H9 (cell line): ENCODE data around the gene IGDCC3. TPM values are rescaled to one million over a fixed set of nuclear protein-coding genes. Genes with fewer than 3 reads are reported as not detected.

Experiments used
- DNase-seq: peaks from one replicate; pipeline ENCODE4 v3.0.0-alpha.2; 2017
- H2AFZ ChIP-seq: one replicate; pipeline ENCODE4 v1.6.1; 2013; ENCODE audit warnings: mild to moderate bottlenecking, low read length, control low read depth, moderate library complexity
- H2AK5ac ChIP-seq: 2 replicates; pipeline ENCODE4 v1.6.1; 2013; ENCODE audit warnings: low read length, control low read depth, mixed read lengths; ENCODE audit not compliant: insufficient read length
- H2BK120ac ChIP-seq: one replicate; pipeline ENCODE4 v1.6.1; 2013; ENCODE audit warnings: low read depth, mild to moderate bottlenecking, low read length, control low read depth, inconsistent platforms; ENCODE audit not compliant: poor library complexity, severe bottlenecking
- H2BK12ac ChIP-seq: 2 replicates; pipeline ENCODE4 v1.6.1; 2013; ENCODE audit warnings: low read length, control low read depth, mixed read lengths, low read depth; ENCODE audit not compliant: insufficient read length
- H2BK15ac ChIP-seq: 2 replicates; pipeline ENCODE4 v1.6.1; 2013; ENCODE audit warnings: low read depth, low read length, control low read depth
- H2BK20ac ChIP-seq: one replicate; pipeline ENCODE4 v1.6.1; 2013; ENCODE audit warnings: low read depth, mild to moderate bottlenecking, low read length, control low read depth, inconsistent platforms; ENCODE audit not compliant: poor library complexity, severe bottlenecking
- H2BK5ac ChIP-seq: 2 replicates; pipeline ENCODE4 v1.6.1; 2013; ENCODE audit warnings: low read length, control low read depth, mixed read lengths; ENCODE audit not compliant: insufficient read length
- H3K14ac ChIP-seq: 2 replicates; pipeline ENCODE4 v1.6.1; 2013; ENCODE audit warnings: low read length, control low read depth; ENCODE audit not compliant: insufficient read depth
- H3K18ac ChIP-seq: 2 replicates; pipeline ENCODE4 v1.6.1; 2013; ENCODE audit warnings: low read depth, mild to moderate bottlenecking, mixed read lengths, low read length, control low read depth; ENCODE audit not compliant: insufficient read length
- H3K23ac ChIP-seq: 2 replicates; pipeline ENCODE4 v1.6.1; 2013; ENCODE audit warnings: low read length, control low read depth, mixed read lengths, low read depth; ENCODE audit not compliant: insufficient read length
- H3K23me2 ChIP-seq: 2 replicates; pipeline ENCODE4 v1.6.1; 2013; ENCODE audit warnings: low read depth, mild to moderate bottlenecking, mixed read lengths, low read length, control low read depth; ENCODE audit not compliant: insufficient read length, poor library complexity, severe bottlenecking
- H3K27ac ChIP-seq: 2 replicates; pipeline ENCODE4 v1.5.1; 2013; ENCODE audit warnings: low read length, control low read depth, mixed read lengths, low read depth; ENCODE audit not compliant: insufficient read length
- H3K27me3 ChIP-seq: 2 replicates; pipeline ENCODE4 v1.6.1; 2013; ENCODE audit warnings: low read length, control low read depth, inconsistent platforms; ENCODE audit not compliant: insufficient read depth
- H3K4ac ChIP-seq: 2 replicates; pipeline ENCODE4 v1.6.1; 2013; ENCODE audit warnings: low read depth, mild to moderate bottlenecking, control low read depth, inconsistent platforms, low read length, moderate library complexity
- H3K4me1 ChIP-seq: 2 replicates; pipeline ENCODE4 v1.6.1; 2013; ENCODE audit warnings: low read length, control low read depth, inconsistent platforms; ENCODE audit not compliant: insufficient read depth
- H3K4me2 ChIP-seq: 2 replicates; pipeline ENCODE4 v1.6.1; 2013; ENCODE audit warnings: low read length, control low read depth, mixed read lengths; ENCODE audit not compliant: insufficient read length, insufficient read depth
- H3K56ac ChIP-seq: 2 replicates; pipeline ENCODE4 v1.6.1; 2013; ENCODE audit warnings: low read depth, mild to moderate bottlenecking, mixed read lengths, low read length, control low read depth; ENCODE audit not compliant: insufficient read length
- H3K79me1 ChIP-seq: 2 replicates; pipeline ENCODE4 v1.6.1; 2013; ENCODE audit warnings: low read depth, mild to moderate bottlenecking, moderate library complexity, low read length, control low read depth, inconsistent platforms; ENCODE audit not compliant: insufficient read depth, poor library complexity, severe bottlenecking
- H3K79me2 ChIP-seq: 2 replicates; pipeline ENCODE4 v1.6.1; 2013; ENCODE audit warnings: low read length, control low read depth, inconsistent platforms; ENCODE audit not compliant: insufficient read depth
- H3K9ac ChIP-seq: 2 replicates; pipeline ENCODE4 v1.6.1; 2013; ENCODE audit warnings: low read length, control low read depth, mixed read lengths; ENCODE audit not compliant: insufficient read length; ENCODE audit errors: extremely low read depth
- H3K9me3 ChIP-seq: one replicate; pipeline ENCODE4 v1.6.1; 2013; ENCODE audit warnings: low read depth, low read length, inconsistent platforms; ENCODE audit not compliant: control insufficient read depth
- H3T11ph ChIP-seq: one replicate; pipeline ENCODE4 v1.6.1; 2013; ENCODE audit warnings: mild to moderate bottlenecking, low read length, control low read depth, inconsistent platforms
- H4K20me1 ChIP-seq: one replicate; pipeline ENCODE4 v1.6.1; 2013; ENCODE audit not compliant: control insufficient read depth, insufficient read length, insufficient read depth
- H4K5ac ChIP-seq: 2 replicates; pipeline ENCODE4 v1.6.1; 2013; ENCODE audit warnings: low read depth, mild to moderate bottlenecking, mixed read lengths, low read length, control low read depth; ENCODE audit not compliant: insufficient read length
- H4K8ac ChIP-seq: replicated peaks from 2 replicates; pipeline ENCODE4 v1.6.1; 2013; ENCODE audit warnings: low read length, control low read depth, mixed read lengths, low read depth; ENCODE audit not compliant: insufficient read length
- H4K91ac ChIP-seq: 2 replicates; pipeline ENCODE4 v1.6.1; 2013; ENCODE audit warnings: low read depth, mild to moderate bottlenecking, moderate library complexity, mixed read lengths, low read length, control low read depth; ENCODE audit not compliant: insufficient read length
- H3K27ac Mint-ChIP-seq, 3 experiments: 2 replicates in 2 of 3; 3 replicates in 1 of 3; pipeline ENCODE4 v1.8.0; 2020 to 2021; ENCODE audit warnings: mixed read lengths in 3 of 3, mild to moderate bottlenecking in 1 of 3, moderate library complexity in 1 of 3
- H3K27me3 Mint-ChIP-seq: 2 replicates; pipeline ENCODE4 v1.8.0; 2021; ENCODE audit warnings: low read depth, mild to moderate bottlenecking, moderate library complexity, mixed read lengths
- H3K36me3 Mint-ChIP-seq, 3 experiments: 2 replicates in 2 of 3; 3 replicates in 1 of 3; pipeline ENCODE4 v1.8.0; 2020 to 2021; ENCODE audit warnings: low read depth in 3 of 3, mixed read lengths in 3 of 3; ENCODE audit not compliant: insufficient read depth in 1 of 3
- H3K4me1 Mint-ChIP-seq, 2 experiments: 2 replicates each; pipeline ENCODE4 v1.8.0; 2020; ENCODE audit warnings: mixed read lengths in 2 of 2
- H3K4me3 Mint-ChIP-seq, 2 experiments: 2 replicates in 1 of 2; 3 replicates in 1 of 2; pipeline ENCODE4 v1.8.0; 2020 to 2021; ENCODE audit warnings: mild to moderate bottlenecking in 2 of 2, mixed read lengths in 2 of 2, moderate library complexity in 1 of 2
- H3K9me3 Mint-ChIP-seq, 2 experiments: 2 replicates in 1 of 2; 3 replicates in 1 of 2; pipeline ENCODE4 v1.8.0; 2020; ENCODE audit warnings: mild to moderate bottlenecking in 2 of 2, mixed read lengths in 2 of 2, moderate library complexity in 1 of 2
- CTCF ChIP-seq: fragments of 200-600 bp; sonication (generic); conservative IDR thresholded peaks from 3 replicates; pipeline ENCODE4 v1.8.0; 2021; ENCODE audit warnings: antibody characterized with exemption, mild to moderate bottlenecking
- WGBS: extraction: QIAGEN DNeasy Blood & Tissue Kit; methylation state at CpG from one replicate; pipeline ENCODE4 v1.1.7; 2013; ENCODE audit warnings: missing lambda C conversion rate, low lambda C conversion rate, mixed read lengths; ENCODE audit not compliant: insufficient read length; ENCODE audit errors: extremely low coverage; 5-methylcytosine and 5-hydroxymethylcytosine counted together
- total RNA-seq: library from RNA; stranded (reverse); gene quantifications from 2 replicates; pipeline ENCODE4 v1.2.1, GENCODE V29; 2021

The IGDCC3 gene
- total RNA-seq, 1 experiment from 2014 or later = 18.9 TPM

- Mint-ChIP-seq H3K27me3 (peaks cover 42% of the 10 kb centered on the region), H3K4me1 (peaks cover 32 to 42% of the 10 kb centered on the region in 2 experiments), H3K27ac (no peak overlapping the region; a peak in 1 of 7 replicates), H3K36me3 (peaks cover 19 to 25% (median 24%) of the 10 kb centered on the region in 3 experiments; a peak in 6 of 7 replicates), H3K4me3 (peak overlapping the region; percentile 55 to 94), H3K9me3 (no peaks in the 10 kb centered on the region)
- DNase-seq = peak; percentile 33
- H4K5ac ChIP-seq = no peak overlapping the region
- H3K56ac ChIP-seq = no peak overlapping the region
- H3K23me2 ChIP-seq = peaks cover 8% of the 10 kb centered on the region
- H2BK20ac ChIP-seq = no peak overlapping the region
- no peak overlapping the region for H3K18ac ChIP-seq
- WGBS = no CpG with 5 or more reads among the region's 9 CpGs
- TF ChIP-seq CTCF = no peak
- H3K9ac ChIP-seq = no peak overlapping the region
- H3K9me3 ChIP-seq = no peaks in the 10 kb centered on the region
- no peak overlapping the region for H2BK15ac ChIP-seq
- H3K4me2 ChIP-seq = peak overlapping the region; percentile 88
- H3K14ac ChIP-seq = no peak overlapping the region
- H4K91ac ChIP-seq = no peak overlapping the region
- no peak overlapping the region for H2AK5ac ChIP-seq
- H4K20me1 ChIP-seq = no peaks in the 10 kb centered on the region
- H3K4me1 ChIP-seq = peaks cover 4% of the 10 kb centered on the region; the same call in 1 of the 2 replicates
- no peak overlapping the region for H2BK120ac ChIP-seq
- H3K79me1 ChIP-seq = no peaks in the 10 kb centered on the region
- H3K79me2 ChIP-seq = no peaks in the 10 kb centered on the region; the same call in 1 of the 2 replicates
- no peak overlapping the region for H2BK12ac ChIP-seq
- no peak overlapping the region for H3K4ac ChIP-seq
- H3K23ac ChIP-seq = no peak overlapping the region
- H3T11ph ChIP-seq = no peak overlapping the region
- no peak overlapping the region for H2BK5ac ChIP-seq
- H3K27me3 ChIP-seq = no peaks in the 10 kb centered on the region; the same call in 1 of the 2 replicates
- no peak overlapping the region for H4K8ac ChIP-seq
- no peak overlapping the region for H3K27ac ChIP-seq
- H2AFZ ChIP-seq = no peak overlapping the region
Measured at GRCh38 chr15:65375871-65376607, 1.8 kb downstream of the IGDCC3 start.
